ENCODE data around the gene ADGRF1.

DNA sequence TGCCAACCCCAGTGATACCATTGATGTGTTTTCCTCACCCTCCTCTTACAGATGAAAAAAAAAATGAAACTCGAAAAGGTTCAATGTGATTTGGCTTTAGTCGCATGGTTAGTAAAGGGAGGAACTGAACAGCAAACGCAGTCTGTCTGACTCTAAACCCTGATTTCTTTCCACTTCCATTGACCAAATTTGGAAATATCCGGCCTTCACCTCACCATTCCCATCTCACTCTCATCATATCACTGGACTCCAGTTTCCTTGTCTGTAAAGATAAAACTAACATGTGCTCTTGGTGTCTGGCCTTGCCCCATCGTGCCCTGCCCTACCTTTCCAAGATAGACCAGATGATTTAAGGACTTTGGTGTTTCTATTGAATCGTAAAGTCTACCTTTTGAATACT is 48.7 kb upstream of the ADGRF1 start:
- TF ChIP-seq CTCF (IDR thresholded peaks at IDR 0.05; ENCODE audit: insufficient read depth, low read length, poor library complexity, severe bottlenecking) (no peak), EZH2phosphoT487 (conservative IDR thresholded peaks at IDR 0.05; ENCODE audit: low read length) (no peak)
